ENCODE data around the gene SERINC2. TPM values are rescaled to one million over a fixed set of nuclear protein-coding genes. Genes with fewer than 3 reads are reported as not detected.

Gene SERINC2
- 3.7 and 5.0 TPM in 2 replicates for total RNA-seq

DNA sequence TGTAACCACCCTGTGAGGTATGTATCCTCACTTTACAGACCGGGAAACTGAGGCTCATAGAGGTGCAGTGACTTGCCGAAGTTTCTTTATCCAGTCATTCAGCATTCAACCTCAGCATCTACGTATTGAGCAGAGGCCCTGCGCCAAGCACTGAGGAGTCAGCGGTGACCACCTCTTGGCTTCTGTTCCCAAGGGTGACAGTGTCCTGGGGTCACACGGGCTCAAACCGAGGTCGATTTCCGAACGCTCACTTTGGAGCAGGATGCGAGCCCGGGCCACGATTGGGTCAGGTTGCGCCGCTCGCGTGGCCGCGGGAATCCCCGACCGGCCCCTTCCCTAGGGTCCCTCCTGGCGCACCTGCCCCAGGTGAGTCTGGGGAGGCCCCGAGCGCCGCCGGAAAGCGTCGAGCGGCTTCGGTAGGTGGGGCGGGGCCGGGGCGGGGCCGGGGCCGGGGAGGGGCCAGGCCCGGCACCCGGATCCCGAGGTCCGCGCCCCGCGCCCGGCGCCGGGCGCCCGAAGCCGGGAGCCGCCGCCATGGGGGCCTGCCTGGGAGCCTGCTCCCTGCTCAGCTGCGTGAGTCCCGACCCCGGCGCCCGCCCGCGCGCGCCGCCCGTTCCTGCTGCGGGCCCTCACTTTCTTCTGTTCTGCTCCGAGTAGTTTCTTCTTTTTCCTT, at the start of gene SERINC2:
SERINC2 (plus strand) TSS at position 482 of the 673 bp plus-strand sequence; CDS start at position 535, 53 bp downstream.

GRCh38 chr1:31373056-31373896, 39.7 kb upstream of the SERINC2 start, which contains the start of gene FABP3:
TSS of gene FABP3 (minus strand) at chr1:31373076. CDS start at chr1:31373014, 62 bp downstream.

Other genes starting within 250 kb of the SERINC2 start
- 0.32 and 0.39 TPM in 2 replicates for gene NKAIN1, start 173.3 kb upstream of the SERINC2 start, total RNA-seq
- gene SNRNP40, start 116.4 kb upstream of the SERINC2 start, total RNA-seq, result 74.2 and 78.5 TPM in 2 replicates
- 32.0 and 36.5 TPM in 2 replicates for gene ZCCHC17, start 116.2 kb upstream of the SERINC2 start, total RNA-seq
- gene FABP3, start 40.1 kb upstream of the SERINC2 start, total RNA-seq, result 32.3 and 40.8 TPM in 2 replicates
- 25.0 and 31.8 TPM in 2 replicates for gene TINAGL1, start 163.3 kb downstream of the SERINC2 start, total RNA-seq
- not detected in 2 replicates for gene HCRTR1, start 204.5 kb downstream of the SERINC2 start, total RNA-seq
- 70.0 and 73.6 TPM in 2 replicates for gene PEF1, start 231.7 kb downstream of the SERINC2 start, total RNA-seq